Neutrophil (primary cell): ENCODE data around the gene UBE2D2.
A peak's percentile ranks its signal among the peaks of the same experiment; 100 is the strongest.
"Not testable (repeated sequence)": the region's sequence is repeated elsewhere in the genome, so short reads cannot be mapped to it uniquely, and the experiment has no call there.

ENCODE experiments used
- H3K27ac ChIP-seq: fragments of 200-600 bp; sonication (generic); 2 replicates; pipeline ENCODE4 v1.5.1; 2016; ENCODE audit warnings: mild to moderate bottlenecking, moderate library complexity
- H3K27me3 ChIP-seq: fragments of 200-600 bp; sonication (generic); 2 replicates; pipeline ENCODE4 v1.6.0; 2016; ENCODE audit warnings: mild to moderate bottlenecking
- H3K36me3 ChIP-seq: fragments of 200-600 bp; sonication (generic); 2 replicates; pipeline ENCODE4 v1.5.1; 2017
- H3K4me1 ChIP-seq, 2 experiments: fragments of 200-600 bp in 1 of 2; sonication (generic) in 1 of 2; 1 replicate in 1 of 2; 2 replicates in 1 of 2; pipeline versions ENCODE4 v1.5.1 to v1.6.1; 2013 to 2016; ENCODE audit warnings: low read depth in 1 of 2, low read length in 1 of 2, mild to moderate bottlenecking in 1 of 2, moderate library complexity in 1 of 2; ENCODE audit not compliant: control insufficient read depth in 1 of 2, insufficient read depth in 1 of 2
- H3K4me3 ChIP-seq, 2 experiments: fragments of 200-600 bp in 1 of 2; sonication (generic) in 1 of 2; 1 replicate in 1 of 2; 2 replicates in 1 of 2; pipeline ENCODE4 v1.5.1; 2013 to 2016; ENCODE audit warnings: low read depth in 1 of 2, low read length in 1 of 2, mild to moderate bottlenecking in 1 of 2, moderate library complexity in 1 of 2
- H3K9me3 ChIP-seq: fragments of 200-600 bp; sonication (generic); 2 replicates; pipeline ENCODE4 v1.5.1; 2016
- CTCF ChIP-seq: fragments of 200-600 bp; sonication (generic); IDR thresholded peaks from 2 replicates; pipeline ENCODE4 v1.5.1; 2016; ENCODE audit warnings: antibody characterized with exemption

The UBE2D2 gene

GRCh38 chr5:139560752-139561654, at the start of gene UBE2D2:
TSS of gene UBE2D2 (plus strand) at chr5:139561339. CDS start at chr5:139561792, 453 bp downstream.
- no peaks in the 10 kb centered on the region for H3K36me3 ChIP-seq
- H3K9me3 ChIP-seq = no peaks in the 10 kb centered on the region
- H3K4me3 ChIP-seq = peak within 1 kb of the TSS; percentile 78 to 93
- H3K4me1 ChIP-seq = peaks cover 36 to 41% of the 10 kb centered on the region in 2 experiments
- H3K27me3 ChIP-seq = no peaks in the 10 kb centered on the region
- H3K27ac ChIP-seq = peak within 1 kb of the TSS; percentile 98
- peak; percentile 44 for TF ChIP-seq CTCF

GRCh38 chr5:139512786-139513390, 48.3 kb upstream of the UBE2D2 start:
- no peak overlapping the region for H3K27ac ChIP-seq

GRCh38 chr5:139513434-139513833, 47.7 kb upstream of the UBE2D2 start:
- TF ChIP-seq CTCF = peak; percentile 62
- not testable (repeated sequence) for H3K36me3 ChIP-seq, H3K9me3 ChIP-seq

More at GRCh38 chr5:139512786-139513390, 48.3 kb upstream of the UBE2D2 start:
- TF ChIP-seq CTCF = no peak
- H3K27me3 ChIP-seq = no peaks in the 10 kb centered on the region
- no peak overlapping the region for H3K4me3 ChIP-seq
- no peaks in the 10 kb centered on the region for H3K9me3 ChIP-seq
- H3K4me1 ChIP-seq = peaks cover 4 to 8% of the 10 kb centered on the region in 2 experiments
- H3K36me3 ChIP-seq = no peaks in the 10 kb centered on the region

GRCh38 chr5:139513852-139514485, 47.2 kb upstream of the UBE2D2 start:
- Histone ChIP-seq H3K27me3 (no peaks in the 10 kb centered on the region), H3K27ac (no peak overlapping the region), H3K9me3 (no peaks in the 10 kb centered on the region), H3K4me3 (no peak overlapping the region), H3K4me1 (peaks cover 11 to 14% of the 10 kb centered on the region in 2 experiments), H3K36me3 (no peaks in the 10 kb centered on the region)
- no peak for TF ChIP-seq CTCF

More at GRCh38 chr5:139513434-139513833, 47.7 kb upstream of the UBE2D2 start:
- H3K4me1 ChIP-seq = peaks cover 9 to 13% of the 10 kb centered on the region in 2 experiments
- H3K4me3 ChIP-seq, H3K27me3 ChIP-seq, H3K27ac ChIP-seq: not testable (repeated sequence)

- no peak overlapping the region for H3K27ac ChIP-seq
- H3K27me3 ChIP-seq = no peaks in the 10 kb centered on the region
- no peaks in the 10 kb centered on the region for H3K9me3 ChIP-seq
- H3K36me3 ChIP-seq = no peaks in the 10 kb centered on the region
- TF ChIP-seq CTCF = no peak
- H3K4me3 ChIP-seq = no peak overlapping the region
- H3K4me1 ChIP-seq = peaks cover 11 to 14% of the 10 kb centered on the region in 2 experiments
Measured at GRCh38 chr5:139514486-139514856, 46.7 kb upstream of the UBE2D2 start.
